Neuronal stem cell (in vitro differentiated cells): ENCODE data around the gene YIPF3.

Source experiments
- DNase-seq: peaks from one replicate; pipeline ENCODE4 v3.0.0-alpha.2; 2013; ENCODE audit warnings: low spot score
- H2AFZ ChIP-seq: one replicate; pipeline ENCODE4 v1.6.1; 2013; ENCODE audit warnings: mild to moderate bottlenecking, low read length, inconsistent platforms
- H2AK5ac ChIP-seq: 2 replicates; pipeline ENCODE4 v1.6.1; 2013; ENCODE audit warnings: low read depth, mild to moderate bottlenecking, inconsistent platforms, low read length, moderate library complexity, mixed read lengths
- H2BK120ac ChIP-seq: 2 replicates; pipeline ENCODE4 v1.6.1; 2013; ENCODE audit warnings: low read depth, mild to moderate bottlenecking, inconsistent platforms, low read length, moderate library complexity, mixed read lengths
- H2BK12ac ChIP-seq: one replicate; pipeline ENCODE4 v1.6.1; 2013; ENCODE audit warnings: low read length, inconsistent platforms
- H2BK15ac ChIP-seq: 2 replicates; pipeline ENCODE4 v1.6.1; 2013; ENCODE audit warnings: mild to moderate bottlenecking, low read length, inconsistent platforms, mixed read lengths
- H2BK5ac ChIP-seq: one replicate; pipeline ENCODE4 v1.6.1; 2013; ENCODE audit warnings: inconsistent platforms, mild to moderate bottlenecking, low read length, moderate library complexity
- H3K14ac ChIP-seq: one replicate; pipeline ENCODE4 v1.6.1; 2013; ENCODE audit warnings: low read length, inconsistent platforms
- H3K18ac ChIP-seq: 2 replicates; pipeline ENCODE4 v1.6.1; 2013; ENCODE audit warnings: low read length, inconsistent platforms
- H3K23ac ChIP-seq: 2 replicates; pipeline ENCODE4 v1.6.1; 2013; ENCODE audit warnings: low read depth, mild to moderate bottlenecking, mixed read lengths, low read length, inconsistent platforms; ENCODE audit not compliant: poor library complexity
- H3K27ac ChIP-seq: replicated peaks from 3 replicates; pipeline ENCODE4 v1.5.1; 2013; ENCODE audit warnings: low read length, inconsistent platforms
- H3K27me3 ChIP-seq, 3 experiments: 2 replicates each; pipeline ENCODE4 v1.6.1; 2013; ENCODE audit warnings: low read length in 3 of 3, mild to moderate bottlenecking in 2 of 3, inconsistent platforms in 1 of 3, low read depth in 1 of 3, mixed read lengths in 1 of 3, moderate library complexity in 1 of 3; ENCODE audit not compliant: control insufficient read depth in 3 of 3, insufficient read depth in 3 of 3
- H3K36me3 ChIP-seq, 2 donors: replicated peaks in 1 of 2; 2 replicates each; pipeline ENCODE4 v1.6.1; 2013; ENCODE audit warnings: low read length in 2 of 2; ENCODE audit not compliant: control insufficient read depth in 2 of 2, insufficient read depth in 2 of 2
- H3K4ac ChIP-seq: 2 replicates; pipeline ENCODE4 v1.6.1; 2013; ENCODE audit warnings: inconsistent platforms, mild to moderate bottlenecking, low read length, moderate library complexity
- H3K4me1 ChIP-seq, 2 donors: 1 replicate in 1 of 2; 2 replicates in 1 of 2; pipeline ENCODE4 v1.6.1; 2013; ENCODE audit warnings: low read length in 2 of 2, low read depth in 1 of 2; ENCODE audit not compliant: control insufficient read depth in 2 of 2, insufficient read depth in 1 of 2
- H3K4me2 ChIP-seq: one replicate; pipeline ENCODE4 v1.6.1; 2013; ENCODE audit warnings: mild to moderate bottlenecking, low read length, inconsistent platforms; ENCODE audit not compliant: insufficient read depth, poor library complexity, severe bottlenecking
- H3K4me3 ChIP-seq, 2 donors: 2 replicates each; pipeline ENCODE4 v1.5.1; 2013; ENCODE audit warnings: low read length in 2 of 2, mild to moderate bottlenecking in 2 of 2, inconsistent platforms in 1 of 2, moderate library complexity in 1 of 2
- H3K79me1 ChIP-seq: one replicate; pipeline ENCODE4 v1.6.1; 2013; ENCODE audit warnings: low read depth, mild to moderate bottlenecking, inconsistent platforms, low read length, moderate library complexity
- H3K9ac ChIP-seq: one replicate; pipeline ENCODE4 v1.6.1; 2013; ENCODE audit warnings: mild to moderate bottlenecking, low read depth, low read length, inconsistent platforms; ENCODE audit not compliant: poor library complexity
- H3K9me3 ChIP-seq, 2 donors: replicated peaks in 1 of 2; 2 replicates each; pipeline versions ENCODE3 to v1.6.1; 2013; ENCODE audit warnings: low read length in 2 of 2, mild to moderate bottlenecking in 2 of 2, inconsistent platforms in 1 of 2, low read depth in 1 of 2, mixed read lengths in 1 of 2, moderate library complexity in 1 of 2; ENCODE audit not compliant: control insufficient read depth in 2 of 2, insufficient read depth in 1 of 2
- H4K8ac ChIP-seq: one replicate; pipeline ENCODE4 v1.6.1; 2013; ENCODE audit warnings: low read depth, mild to moderate bottlenecking, inconsistent platforms, low read length, moderate library complexity
- H4K91ac ChIP-seq: one replicate; pipeline ENCODE4 v1.6.1; 2013; ENCODE audit warnings: low read length, low read depth, mild to moderate bottlenecking, inconsistent platforms; ENCODE audit not compliant: poor library complexity
- WGBS, 2 donors: extraction: QIAGEN DNeasy Blood & Tissue Kit; methylation state at CpG; one replicate each; pipeline ENCODE4 v1.1.7; 2013; ENCODE audit warnings: missing lambda C conversion rate in 2 of 2, mixed read lengths in 1 of 2; ENCODE audit not compliant: insufficient read length in 2 of 2, insufficient replicate concordance in 1 of 2; ENCODE audit errors: extremely low coverage in 2 of 2; 5-methylcytosine and 5-hydroxymethylcytosine counted together

Gene YIPF3

GRCh38 chr6:43509984-43510826 lies 6.5 kb downstream of the YIPF3 start, which contains the start of gene LRRC73:
LRRC73 (minus strand) TSS chr6:43510346; CDS start chr6:43509785, 561 bp downstream.
- Histone ChIP-seq H4K91ac (no peak within 1 kb of the TSS), H3K27ac (no peak within 1 kb of the TSS), H3K36me3 (peaks cover 37 to 58% of the 10 kb centered on the region in 2 donors), H4K8ac (no peak within 1 kb of the TSS), H2BK5ac (peak within 1 kb of the TSS; percentile 20), H3K9ac (peak within 1 kb of the TSS; percentile 99), H3K4ac (no peak within 1 kb of the TSS), H2AK5ac (peak within 1 kb of the TSS; percentile 32), H3K4me2 (peak within 1 kb of the TSS; percentile 98), H3K9me3 (no peaks in the 10 kb centered on the region), H3K27me3 (peaks cover 7 to 17% (median 9%) of the 10 kb centered on the region in 3 experiments), H2AFZ (peak within 1 kb of the TSS; percentile 96), H2BK12ac (peak within 1 kb of the TSS; percentile 46), H2BK120ac (no peak within 1 kb of the TSS), H3K23ac (peak within 1 kb of the TSS; percentile 90), H3K79me1 (peaks cover 1% of the 10 kb centered on the region), H3K18ac (peak within 1 kb of the TSS; percentile 89), H3K4me1 (peaks cover 8 to 12% of the 10 kb centered on the region in 2 donors), H3K4me3 (peak within 1 kb of the TSS; percentile 48 to 81), H2BK15ac (no peak within 1 kb of the TSS), H3K14ac (peak within 1 kb of the TSS; percentile 83)
- WGBS, 2 donors: no CpG with 5 or more reads among the region's 96 CpGs
- peak; percentile 83 for DNase-seq

DNA sequence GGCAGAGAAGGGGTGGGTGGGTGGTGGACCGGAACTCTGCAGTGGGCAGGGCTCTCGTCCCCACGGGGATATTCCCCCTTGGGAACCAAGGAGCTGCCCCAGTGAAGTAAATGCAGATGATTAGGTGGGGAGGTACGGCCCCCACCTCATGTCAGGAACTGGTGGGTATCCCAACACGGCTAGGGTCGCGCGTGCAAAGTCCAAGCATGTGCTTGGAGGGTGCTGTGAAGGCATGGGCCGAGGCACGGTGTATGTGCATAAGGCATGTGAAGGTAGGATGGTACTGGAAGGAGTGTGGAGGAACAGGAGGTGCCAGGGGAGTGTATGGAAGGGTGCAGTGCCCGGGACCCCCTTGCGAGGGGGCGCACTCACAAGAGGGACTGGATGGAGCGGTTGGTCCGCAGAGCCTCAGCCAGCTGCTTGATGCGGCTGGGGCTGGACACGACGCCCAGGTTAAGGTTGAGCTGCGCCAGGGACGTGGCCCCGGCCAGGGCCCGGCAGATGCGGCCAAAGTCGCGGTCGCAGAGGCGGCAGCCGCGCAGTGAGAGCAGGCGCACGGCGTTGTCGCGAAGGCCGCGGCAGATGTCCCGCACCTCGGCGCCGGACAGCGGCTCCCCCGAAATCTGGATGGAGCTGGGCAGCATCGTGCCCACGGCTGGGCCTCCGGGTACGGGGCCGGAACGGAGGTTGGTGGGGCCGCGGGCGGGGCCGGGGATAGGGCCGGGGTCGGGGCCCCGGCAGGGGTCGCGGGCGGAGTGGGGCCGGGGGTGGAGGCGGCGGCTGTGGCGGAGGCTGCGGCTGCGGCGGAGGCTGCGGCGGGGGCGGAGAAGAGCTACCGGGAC lies 7.4 kb downstream of the YIPF3 start:
- Histone ChIP-seq H3K27ac (no peak overlapping the region), H2BK12ac (peak overlapping the region; percentile 46), H3K4me3 (peak overlapping the region; percentile 48 to 81), H3K4me1 (peaks cover 8 to 12% of the 10 kb centered on the region in 2 donors), H3K14ac (peak overlapping the region; percentile 25), H3K4ac (no peak overlapping the region), H3K79me1 (no peaks in the 10 kb centered on the region), H3K36me3 (peaks cover 37 to 58% of the 10 kb centered on the region in 2 donors), H2BK120ac (no peak overlapping the region), H3K4me2 (peak overlapping the region; percentile 98), H3K23ac (peak overlapping the region; percentile 90), H3K27me3 (peaks cover 7 to 17% (median 9%) of the 10 kb centered on the region in 3 experiments), H2AK5ac (peak overlapping the region; percentile 47), H3K9ac (peak overlapping the region; percentile 92), H4K91ac (no peak overlapping the region), H2BK15ac (no peak overlapping the region), H2BK5ac (peak overlapping the region; percentile 20), H3K9me3 (no peaks in the 10 kb centered on the region), H2AFZ (peak overlapping the region; percentile 96), H3K18ac (peak overlapping the region; percentile 78), H4K8ac (no peak overlapping the region)
- WGBS, 2 donors: no CpG with 5 or more reads among the region's 69 CpGs
- no peak for DNase-seq

DNA sequence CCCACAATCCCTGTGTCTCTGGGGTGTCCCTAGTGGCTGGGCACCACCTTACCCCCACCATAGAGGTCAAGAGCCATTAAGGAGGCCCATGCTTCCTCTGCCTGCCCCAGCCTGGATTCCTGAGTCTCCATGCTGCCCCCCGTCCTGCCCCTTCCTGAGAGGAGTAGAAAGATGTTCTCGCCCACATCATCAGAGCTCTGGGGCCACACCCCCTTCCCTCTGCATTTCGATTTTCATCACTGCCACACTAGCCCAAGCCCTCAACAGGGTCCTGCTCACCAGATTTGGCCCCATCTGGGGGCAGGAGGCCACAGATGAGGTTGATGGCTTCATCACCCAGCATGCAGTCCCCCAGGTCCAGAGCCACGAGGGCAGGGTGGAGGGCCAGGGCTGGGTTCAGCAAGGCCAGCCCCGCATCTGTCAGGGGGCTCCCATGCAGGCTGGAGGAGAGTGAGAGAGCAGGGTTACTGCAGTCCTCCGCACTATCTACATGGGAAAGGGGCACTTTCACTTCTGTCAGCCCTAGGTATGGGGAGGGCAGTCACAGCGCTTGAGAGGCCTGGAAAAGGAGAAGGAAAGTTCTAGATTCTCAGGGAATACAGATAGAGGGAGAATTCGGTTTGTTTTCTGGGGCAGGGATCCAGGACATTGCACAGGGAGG lies 8.1 kb downstream of the YIPF3 start:
- Histone ChIP-seq H3K36me3 (peaks cover 36 to 57% of the 10 kb centered on the region in 2 donors), H3K4me3 (no peak overlapping the region), H3K18ac (no peak overlapping the region), H3K14ac (no peak overlapping the region), H3K4me2 (no peak overlapping the region), H3K23ac (peak overlapping the region; percentile 86), H3K79me1 (no peaks in the 10 kb centered on the region), H2BK5ac (peak overlapping the region; percentile 20), H2AFZ (no peak overlapping the region), H2BK15ac (no peak overlapping the region), H3K27me3 (peaks cover 7 to 17% (median 9%) of the 10 kb centered on the region in 3 experiments), H3K9me3 (peaks cover 0 to 1% of the 10 kb centered on the region in 2 donors), H2BK12ac (no peak overlapping the region), H2BK120ac (no peak overlapping the region), H3K27ac (no peak overlapping the region), H3K4me1 (peaks cover 8 to 12% of the 10 kb centered on the region in 2 donors), H4K8ac (no peak overlapping the region), H2AK5ac (peak overlapping the region; percentile 47), H3K4ac (no peak overlapping the region), H4K91ac (no peak overlapping the region), H3K9ac (no peak overlapping the region)
- DNase-seq: no peak
- WGBS, 2 donors: no CpG with 5 or more reads among the region's 8 CpGs
